C4-2B (cell line): ENCODE data around the gene SLC15A4.

Experiments
- H3K27ac ChIP-seq: fragments of 450-650 bp; 2 replicates; pipeline ENCODE4 v1.5.1; 2017
- CTCF ChIP-seq: fragments of 450-650 bp; conservative IDR thresholded peaks from 2 replicates; pipeline ENCODE4 v1.5.1; 2017; ENCODE audit warnings: mild to moderate bottlenecking
- ZFX ChIP-seq: fragments of 450-650 bp; IDR thresholded peaks from 2 replicates; pipeline ENCODE4 v1.6.1; 2017

The SLC15A4 gene

DNA sequence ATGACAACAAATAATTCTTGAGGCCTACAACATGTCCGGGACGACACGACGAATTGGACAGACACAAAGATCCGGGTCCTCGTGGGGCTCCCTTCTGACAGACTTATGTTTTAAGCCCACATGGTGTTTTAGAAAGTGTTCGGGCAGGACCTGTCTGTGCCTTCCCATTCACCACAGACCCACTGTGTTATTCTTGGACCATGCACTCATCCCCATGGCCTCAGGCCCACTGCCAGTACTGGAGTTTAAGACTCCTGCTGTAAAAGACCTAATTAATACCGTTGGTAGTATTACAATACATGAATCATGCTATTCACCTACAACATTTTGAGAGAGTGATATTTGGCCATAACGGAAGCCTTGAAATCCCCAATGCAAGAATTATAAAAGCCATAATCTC, 20.0 kb downstream of the SLC15A4 start:
- TF ChIP-seq CTCF (no peak), ZFX (no peak)
- H3K27ac ChIP-seq: no peak overlapping the region

GRCh38 chr12:128802756-128803155, 21.0 kb downstream of the SLC15A4 start:
- no peak overlapping the region for H3K27ac ChIP-seq
- TF ChIP-seq ZFX (no peak), CTCF (no peak)

DNA sequence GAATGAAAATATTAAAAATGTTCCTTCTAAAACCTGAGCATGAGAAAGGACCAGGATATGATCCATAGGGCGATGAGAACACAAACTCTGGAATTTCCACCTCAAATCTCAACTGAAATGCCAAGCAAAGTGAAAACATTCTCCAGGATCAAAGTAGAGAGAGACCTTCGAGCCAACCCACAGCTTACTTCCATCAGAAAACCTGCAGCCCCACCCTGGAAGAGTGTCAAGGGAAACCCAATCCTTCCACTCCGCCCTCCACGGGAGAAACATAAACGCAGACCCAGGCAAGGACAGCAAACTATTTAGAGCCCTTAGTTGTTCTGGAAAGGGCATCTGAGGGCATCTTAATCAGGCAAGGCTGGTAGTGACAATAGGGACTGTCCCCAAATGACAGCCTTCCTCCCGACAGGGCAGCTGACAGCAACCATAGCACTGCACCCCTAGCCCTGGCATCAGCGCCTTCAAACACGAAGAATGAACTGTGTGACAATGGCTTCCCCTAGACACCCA, 21.8 kb downstream of the SLC15A4 start:
- TF ChIP-seq ZFX (no peak), CTCF (no peak)
- H3K27ac ChIP-seq: no peak overlapping the region

DNA sequence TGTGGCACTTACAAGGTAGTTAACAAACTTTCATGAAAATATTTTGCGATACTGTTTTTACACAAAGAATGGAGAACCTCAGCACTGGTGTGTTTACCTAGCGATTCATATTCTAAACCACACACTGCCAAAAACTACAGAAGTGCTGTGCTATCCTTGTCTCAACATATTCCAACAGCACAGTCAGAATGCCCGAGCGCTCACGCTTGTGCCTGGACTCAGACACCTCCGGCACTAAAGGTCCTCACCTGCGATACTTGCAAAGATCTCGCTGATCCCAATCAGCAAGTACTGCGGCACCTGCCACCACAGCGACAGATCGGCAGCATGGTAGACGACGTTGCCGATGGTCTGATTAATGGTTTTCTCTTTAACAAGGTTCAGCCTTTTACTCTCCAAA, 23.2 kb downstream of the SLC15A4 start:
- no peak overlapping the region for H3K27ac ChIP-seq
- TF ChIP-seq ZFX (no peak), CTCF (no peak)

- H3K27ac ChIP-seq: no peak overlapping the region
- TF ChIP-seq CTCF (peak; percentile 39; the same call in 1 of the 2 replicates), ZFX (no peak)
Measured at GRCh38 chr12:128798571-128799341, 25.0 kb downstream of the SLC15A4 start.

- H3K27ac ChIP-seq: no peak overlapping the region
- TF ChIP-seq CTCF (no peak), ZFX (no peak)
Measured at GRCh38 chr12:128797119-128798118, 26.3 kb downstream of the SLC15A4 start.
